ENCODE data around the gene ITGB1BP2.
"Not testable (repeated sequence)": the region's sequence is repeated elsewhere in the genome, so short reads cannot be mapped to it uniquely, and the experiment has no call there.

Gene ITGB1BP2

GRCh38 chrX:71320126-71320525 is 18.6 kb downstream of the ITGB1BP2 start:
- Histone ChIP-seq H3K4me3 (ENCODE audit: low read length) (no peak overlapping the region), H3K9ac (ENCODE audit: low read length) (no peak overlapping the region), H3K36me3 (replicated peaks; ENCODE audit: insufficient read depth, low read length) (no peaks in the 10 kb centered on the region), H2AFZ (ENCODE audit: low read length) (no peak overlapping the region), H4K20me1 (ENCODE audit: insufficient read depth, low read length) (no peaks in the 10 kb centered on the region), H3K79me2 (ENCODE audit: low read length) (no peaks in the 10 kb centered on the region), H3K4me1 (ENCODE audit: low read length) (no peaks in the 10 kb centered on the region), H3K27ac (ENCODE audit: low read length) (no peak overlapping the region), H3F3A (ENCODE audit: insufficient read depth, low read length) (no peaks in the 10 kb centered on the region), H3K9me3 (replicated peaks; ENCODE audit: insufficient read depth, low read length) (no peaks in the 10 kb centered on the region), H3K27me3 (replicated peaks; ENCODE audit: insufficient read depth, low read length) (no peaks in the 10 kb centered on the region), H3K9me2 (replicated peaks; ENCODE audit: insufficient read depth, low read length) (no peaks in the 10 kb centered on the region), H3K4me2 (ENCODE audit: low read depth, low read length) (no peak overlapping the region)
- TF ChIP-seq CTCF (IDR thresholded peaks at IDR 0.05; ENCODE audit: low read length) = no peak
- no peak for TF ChIP-seq EZH2 (optimal IDR thresholded peaks at IDR 0.05; ENCODE audit: low read depth, low read length)
- TF ChIP-seq EZH2phosphoT487 (IDR thresholded peaks at IDR 0.05; ENCODE audit: low read length) = no peak
- no peak for DNase-seq

- Histone ChIP-seq H3F3A (ENCODE audit: insufficient read depth, low read length) (no peaks in the 10 kb centered on the region), H3K36me3 (replicated peaks; ENCODE audit: insufficient read depth, low read length) (no peaks in the 10 kb centered on the region), H3K4me1 (ENCODE audit: low read length) (no peaks in the 10 kb centered on the region), H3K9ac (ENCODE audit: low read length) (no peak overlapping the region), H3K9me2 (replicated peaks; ENCODE audit: insufficient read depth, low read length) (no peaks in the 10 kb centered on the region), H3K9me3 (replicated peaks; ENCODE audit: insufficient read depth, low read length) (no peaks in the 10 kb centered on the region), H3K27ac (ENCODE audit: low read length) (no peak overlapping the region), H3K79me2 (ENCODE audit: low read length) (no peaks in the 10 kb centered on the region), H3K4me2 (ENCODE audit: low read depth, low read length) (no peak overlapping the region), H3K27me3 (replicated peaks; ENCODE audit: insufficient read depth, low read length) (no peaks in the 10 kb centered on the region), H2AFZ (ENCODE audit: low read length) (no peak overlapping the region), H4K20me1 (ENCODE audit: insufficient read depth, low read length) (no peaks in the 10 kb centered on the region), H3K4me3 (ENCODE audit: low read length) (no peak overlapping the region)
- TF ChIP-seq EZH2phosphoT487 (IDR thresholded peaks at IDR 0.05; ENCODE audit: low read length) (no peak), CTCF (IDR thresholded peaks at IDR 0.05; ENCODE audit: low read length) (no peak), EZH2 (optimal IDR thresholded peaks at IDR 0.05; ENCODE audit: low read depth, low read length) (no peak)
- DNase-seq = no peak
These were observed 20.2 kb downstream of the ITGB1BP2 start for GRCh38 chrX:71321731-71322130.

GRCh38 chrX:71324452-71324851 is 22.9 kb downstream of the ITGB1BP2 start:
- not testable (repeated sequence) for H3K27ac ChIP-seq (ENCODE audit: low read length); H3K36me3 ChIP-seq (replicated peaks; ENCODE audit: insufficient read depth, low read length); H3K9me3 ChIP-seq (replicated peaks; ENCODE audit: insufficient read depth, low read length); H3K4me3 ChIP-seq (ENCODE audit: low read length); H4K20me1 ChIP-seq (ENCODE audit: insufficient read depth, low read length); H3K4me1 ChIP-seq (ENCODE audit: low read length); DNase-seq; H3K79me2 ChIP-seq (ENCODE audit: low read length); H3K4me2 ChIP-seq (ENCODE audit: low read depth, low read length); H2AFZ ChIP-seq (ENCODE audit: low read length); H3F3A ChIP-seq (ENCODE audit: insufficient read depth, low read length); H3K27me3 ChIP-seq (replicated peaks; ENCODE audit: insufficient read depth, low read length); H3K9me2 ChIP-seq (replicated peaks; ENCODE audit: insufficient read depth, low read length); H3K9ac ChIP-seq (ENCODE audit: low read length)

- no peaks in the 10 kb centered on the region for H3F3A ChIP-seq (ENCODE audit: insufficient read depth, low read length)
- no peak for DNase-seq
- H3K27ac ChIP-seq (ENCODE audit: low read length) = no peak overlapping the region
- H3K4me2 ChIP-seq (ENCODE audit: low read depth, low read length) = no peak overlapping the region
- no peaks in the 10 kb centered on the region for H3K27me3 ChIP-seq (replicated peaks; ENCODE audit: insufficient read depth, low read length)
- no peak overlapping the region for H3K9ac ChIP-seq (ENCODE audit: low read length)
- no peaks in the 10 kb centered on the region for H4K20me1 ChIP-seq (ENCODE audit: insufficient read depth, low read length)
- H2AFZ ChIP-seq (ENCODE audit: low read length) = no peak overlapping the region
- H3K9me3 ChIP-seq (replicated peaks; ENCODE audit: insufficient read depth, low read length) = no peaks in the 10 kb centered on the region
- no peaks in the 10 kb centered on the region for H3K36me3 ChIP-seq (replicated peaks; ENCODE audit: insufficient read depth, low read length)
- H3K4me3 ChIP-seq (ENCODE audit: low read length) = no peak overlapping the region
- TF ChIP-seq CTCF (IDR thresholded peaks at IDR 0.05; ENCODE audit: low read length) (no peak), EZH2 (optimal IDR thresholded peaks at IDR 0.05; ENCODE audit: low read depth, low read length) (no peak), EZH2phosphoT487 (IDR thresholded peaks at IDR 0.05; ENCODE audit: low read length) (no peak)
- H3K9me2 ChIP-seq (replicated peaks; ENCODE audit: insufficient read depth, low read length) = no peaks in the 10 kb centered on the region
- no peaks in the 10 kb centered on the region for H3K4me1 ChIP-seq (ENCODE audit: low read length)
- no peaks in the 10 kb centered on the region for H3K79me2 ChIP-seq (ENCODE audit: low read length)
These were observed 24.8 kb downstream of the ITGB1BP2 start for GRCh38 chrX:71326394-71326793.

GRCh38 chrX:71349151-71349665 is 47.7 kb downstream of the ITGB1BP2 start:
- not testable (repeated sequence) for H2AFZ ChIP-seq (ENCODE audit: low read length); H3K4me2 ChIP-seq (ENCODE audit: low read depth, low read length); H3F3A ChIP-seq (ENCODE audit: insufficient read depth, low read length); DNase-seq; H3K9me3 ChIP-seq (replicated peaks; ENCODE audit: insufficient read depth, low read length); H3K9me2 ChIP-seq (replicated peaks; ENCODE audit: insufficient read depth, low read length); H3K79me2 ChIP-seq (ENCODE audit: low read length); H4K20me1 ChIP-seq (ENCODE audit: insufficient read depth, low read length); H3K36me3 ChIP-seq (replicated peaks; ENCODE audit: insufficient read depth, low read length); H3K9ac ChIP-seq (ENCODE audit: low read length); H3K27ac ChIP-seq (ENCODE audit: low read length); H3K4me1 ChIP-seq (ENCODE audit: low read length); H3K4me3 ChIP-seq (ENCODE audit: low read length); H3K27me3 ChIP-seq (replicated peaks; ENCODE audit: insufficient read depth, low read length)

GRCh38 chrX:71349867-71350266 is 48.3 kb downstream of the ITGB1BP2 start:
- not testable (repeated sequence) for H3K9ac ChIP-seq (ENCODE audit: low read length); H3F3A ChIP-seq (ENCODE audit: insufficient read depth, low read length); H3K9me2 ChIP-seq (replicated peaks; ENCODE audit: insufficient read depth, low read length); H2AFZ ChIP-seq (ENCODE audit: low read length); H3K27ac ChIP-seq (ENCODE audit: low read length); H4K20me1 ChIP-seq (ENCODE audit: insufficient read depth, low read length); H3K4me3 ChIP-seq (ENCODE audit: low read length); H3K27me3 ChIP-seq (replicated peaks; ENCODE audit: insufficient read depth, low read length); DNase-seq; H3K36me3 ChIP-seq (replicated peaks; ENCODE audit: insufficient read depth, low read length); H3K4me1 ChIP-seq (ENCODE audit: low read length); H3K9me3 ChIP-seq (replicated peaks; ENCODE audit: insufficient read depth, low read length); H3K79me2 ChIP-seq (ENCODE audit: low read length); H3K4me2 ChIP-seq (ENCODE audit: low read depth, low read length)
